NCI-H748 (cell line): ENCODE data around the gene ZNF700.
"Not testable (repeated sequence)": the region's sequence is repeated elsewhere in the genome, so short reads cannot be mapped to it uniquely, and the experiment has no call there.

Experiments used
- DNase-seq: peaks from one replicate; lab custom pipeline; 2025; ENCODE audit not compliant: unreplicated experiment; lab: John Stamatoyannopoulos, UW

The ZNF700 gene

DNA sequence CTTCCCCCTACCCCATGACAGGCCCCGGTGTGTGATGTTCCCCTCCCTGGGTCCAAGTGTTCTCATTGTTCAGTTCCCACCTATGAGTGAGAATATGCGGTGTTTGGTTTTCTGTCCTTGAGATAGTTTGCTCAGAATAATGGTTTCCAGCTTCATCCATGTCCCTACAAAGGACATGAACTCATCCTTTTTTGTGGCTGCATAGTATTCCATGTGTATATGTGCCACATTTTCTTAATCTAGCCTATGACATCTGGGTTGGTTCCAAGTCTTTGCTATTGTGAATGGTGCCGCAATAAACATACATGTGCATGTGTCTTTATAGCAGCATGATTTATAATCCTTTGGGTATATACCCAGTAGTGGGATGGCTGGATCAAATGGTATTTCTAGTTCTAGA lies 13.5 kb downstream of the ZNF700 start:
- not testable (repeated sequence) for DNase-seq

DNA sequence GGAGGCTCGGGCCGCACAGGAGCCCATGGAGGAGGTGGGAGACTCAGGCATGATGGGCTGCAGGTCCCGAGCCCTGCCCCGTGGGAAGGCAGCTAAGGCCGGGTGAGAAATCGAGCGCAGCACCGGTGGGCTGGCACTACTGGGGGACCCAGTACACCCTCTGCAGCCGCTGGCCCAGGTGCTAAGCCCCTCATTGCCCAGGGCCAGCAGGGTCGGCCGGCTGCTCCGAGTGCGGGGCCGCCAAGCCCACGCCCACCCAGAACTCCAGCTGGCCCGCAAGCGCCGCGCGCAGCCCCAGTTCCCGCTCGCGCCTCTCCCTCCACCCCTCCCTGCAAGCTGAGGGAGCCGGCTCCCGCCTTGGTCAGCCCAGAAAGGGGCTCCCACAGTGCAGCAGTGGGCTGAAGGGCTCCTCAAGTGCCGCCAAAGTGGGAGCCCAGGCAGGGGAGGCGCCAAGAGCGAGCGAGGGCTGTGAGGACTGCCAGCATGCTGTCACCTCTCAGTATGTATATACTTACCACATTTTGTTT lies 16.5 kb downstream of the ZNF700 start:
- DNase-seq: not testable (repeated sequence)

DNA sequence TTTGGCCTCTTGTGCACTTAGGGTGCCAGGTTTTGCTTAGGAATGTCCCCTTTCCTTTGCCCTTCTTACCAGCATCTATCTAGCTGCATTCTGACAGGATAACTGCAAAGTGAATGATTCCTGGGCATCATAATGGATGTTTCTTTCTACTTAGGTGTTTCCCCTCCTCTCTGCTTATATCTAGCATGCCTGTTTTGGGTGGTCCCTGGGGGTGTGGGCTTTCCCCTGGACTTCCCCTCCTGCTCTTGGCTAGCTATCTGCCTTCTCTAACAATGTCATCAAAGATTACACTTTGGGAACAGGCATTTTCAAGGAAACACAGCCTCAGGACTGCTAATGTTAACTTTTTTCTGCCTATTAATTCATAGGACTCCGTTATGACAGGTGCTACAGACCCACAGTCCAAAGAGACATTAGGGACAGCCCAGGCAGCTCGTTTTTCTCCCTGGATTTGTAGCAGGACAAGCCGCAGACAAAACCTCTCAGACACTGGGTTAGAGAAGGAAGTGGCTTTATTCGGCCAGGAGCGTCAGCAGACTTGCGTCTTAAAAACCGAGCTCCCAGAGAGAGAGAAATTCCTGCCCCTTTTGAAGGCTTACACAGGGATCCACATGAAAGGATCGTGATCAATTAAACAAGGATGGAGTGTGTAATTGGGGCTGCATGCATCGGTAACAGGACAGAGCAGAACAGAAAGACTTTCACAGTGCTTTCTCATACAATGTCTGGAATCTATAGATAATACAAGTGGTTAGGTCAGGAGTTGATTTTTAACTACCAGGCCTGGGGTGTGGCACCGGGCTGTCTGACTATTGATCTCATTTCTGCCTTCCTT lies 17.3 kb downstream of the ZNF700 start:
- DNase-seq: no peak

DNA sequence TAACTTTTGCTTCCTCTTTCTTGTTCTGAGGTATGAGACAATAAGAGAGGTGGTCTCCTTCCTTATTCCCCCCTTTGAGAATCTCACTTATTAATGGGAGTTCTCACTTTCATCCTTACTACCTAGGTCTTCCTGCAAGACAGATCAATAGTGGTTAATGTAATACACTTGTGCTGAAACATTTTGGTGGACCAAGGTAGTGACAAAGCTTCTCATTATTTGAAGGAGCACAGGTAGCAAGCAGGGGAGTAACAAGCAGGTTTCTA lies 17.9 kb downstream of the ZNF700 start:
- DNase-seq: no peak

DNA sequence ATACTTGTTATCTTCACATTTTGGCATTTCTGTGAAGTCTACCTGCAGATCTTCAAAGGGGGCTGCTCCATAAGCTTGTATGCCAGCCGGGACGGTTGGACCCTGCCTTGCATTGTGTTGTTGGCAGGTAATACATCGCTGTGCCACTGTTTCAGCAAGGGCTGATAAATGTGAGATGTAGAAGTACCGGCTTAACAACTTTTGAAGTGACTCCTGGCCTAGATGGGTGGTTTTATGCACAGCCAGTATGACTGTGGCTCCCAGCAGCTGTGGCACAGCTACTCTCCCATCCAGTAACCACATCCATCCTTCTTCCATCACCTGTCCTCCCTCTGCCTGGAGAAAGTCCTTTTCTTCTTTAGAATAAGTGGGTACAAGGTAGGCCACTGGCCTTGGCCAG lies 19.7 kb downstream of the ZNF700 start:
- no peak for DNase-seq

DNA sequence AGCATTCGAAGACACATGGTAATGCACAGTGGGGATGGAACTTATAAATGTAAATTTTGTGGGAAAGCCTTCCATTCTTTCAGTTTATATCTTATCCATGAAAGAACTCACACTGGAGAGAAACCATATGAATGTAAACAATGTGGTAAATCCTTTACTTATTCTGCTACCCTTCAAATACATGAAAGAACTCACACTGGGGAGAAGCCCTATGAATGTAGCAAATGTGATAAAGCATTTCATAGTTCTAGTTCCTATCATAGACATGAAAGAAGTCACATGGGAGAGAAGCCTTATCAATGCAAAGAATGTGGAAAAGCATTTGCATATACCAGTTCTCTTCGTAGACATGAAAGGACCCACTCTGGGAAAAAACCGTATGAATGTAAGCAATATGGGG lies 23.7 kb downstream of the ZNF700 start:
- no peak for DNase-seq

DNA sequence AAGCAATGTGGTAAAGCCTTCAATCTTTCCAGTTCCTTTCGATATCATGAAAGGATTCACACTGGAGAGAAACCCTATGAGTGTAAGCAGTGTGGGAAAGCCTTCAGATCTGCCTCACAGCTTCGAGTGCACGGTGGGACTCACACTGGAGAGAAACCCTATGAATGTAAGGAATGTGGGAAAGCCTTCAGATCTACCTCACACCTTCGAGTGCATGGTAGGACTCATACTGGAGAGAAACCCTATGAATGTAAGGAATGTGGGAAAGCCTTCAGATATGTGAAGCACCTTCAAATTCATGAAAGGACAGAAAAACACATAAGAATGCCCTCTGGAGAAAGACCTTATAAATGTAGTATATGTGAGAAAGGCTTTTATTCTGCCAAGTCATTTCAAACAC lies 24.3 kb downstream of the ZNF700 start:
- no peak for DNase-seq

DNA sequence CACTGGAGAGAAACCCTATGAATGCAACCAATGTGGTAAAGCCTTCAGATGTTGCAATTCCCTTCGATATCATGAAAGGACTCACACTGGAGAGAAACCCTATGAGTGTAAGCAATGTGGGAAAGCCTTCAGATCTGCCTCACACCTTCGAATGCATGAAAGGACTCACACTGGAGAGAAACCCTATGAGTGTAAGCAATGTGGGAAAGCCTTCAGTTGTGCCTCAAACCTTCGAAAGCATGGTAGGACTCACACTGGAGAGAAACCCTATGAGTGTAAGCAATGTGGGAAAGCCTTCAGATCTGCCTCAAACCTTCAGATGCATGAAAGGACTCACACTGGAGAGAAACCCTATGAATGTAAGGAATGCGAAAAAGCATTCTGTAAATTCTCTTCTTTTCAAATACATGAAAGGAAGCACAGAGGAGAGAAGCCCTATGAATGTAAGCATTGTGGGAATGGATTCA lies 24.7 kb downstream of the ZNF700 start:
- DNase-seq: not testable (repeated sequence)

DNA sequence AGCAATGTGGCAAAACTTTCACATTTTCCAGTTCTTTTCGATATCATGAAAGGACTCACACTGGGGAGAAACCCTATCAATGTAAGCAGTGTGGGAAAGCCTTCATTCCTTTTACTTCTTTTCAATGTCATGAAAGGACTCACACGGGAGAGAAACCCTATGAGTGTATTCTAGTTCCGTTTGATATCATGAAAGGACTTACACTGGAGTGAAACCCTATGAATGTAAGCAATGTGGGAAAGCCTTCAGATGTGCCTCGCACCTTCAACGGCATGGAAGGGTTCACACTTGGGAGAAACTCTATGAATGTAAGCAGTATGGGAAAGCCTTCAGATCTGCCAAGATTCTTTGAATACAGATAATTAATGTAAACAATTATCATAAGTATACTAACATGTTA lies 25.4 kb downstream of the ZNF700 start:
- no peak for DNase-seq

DNA sequence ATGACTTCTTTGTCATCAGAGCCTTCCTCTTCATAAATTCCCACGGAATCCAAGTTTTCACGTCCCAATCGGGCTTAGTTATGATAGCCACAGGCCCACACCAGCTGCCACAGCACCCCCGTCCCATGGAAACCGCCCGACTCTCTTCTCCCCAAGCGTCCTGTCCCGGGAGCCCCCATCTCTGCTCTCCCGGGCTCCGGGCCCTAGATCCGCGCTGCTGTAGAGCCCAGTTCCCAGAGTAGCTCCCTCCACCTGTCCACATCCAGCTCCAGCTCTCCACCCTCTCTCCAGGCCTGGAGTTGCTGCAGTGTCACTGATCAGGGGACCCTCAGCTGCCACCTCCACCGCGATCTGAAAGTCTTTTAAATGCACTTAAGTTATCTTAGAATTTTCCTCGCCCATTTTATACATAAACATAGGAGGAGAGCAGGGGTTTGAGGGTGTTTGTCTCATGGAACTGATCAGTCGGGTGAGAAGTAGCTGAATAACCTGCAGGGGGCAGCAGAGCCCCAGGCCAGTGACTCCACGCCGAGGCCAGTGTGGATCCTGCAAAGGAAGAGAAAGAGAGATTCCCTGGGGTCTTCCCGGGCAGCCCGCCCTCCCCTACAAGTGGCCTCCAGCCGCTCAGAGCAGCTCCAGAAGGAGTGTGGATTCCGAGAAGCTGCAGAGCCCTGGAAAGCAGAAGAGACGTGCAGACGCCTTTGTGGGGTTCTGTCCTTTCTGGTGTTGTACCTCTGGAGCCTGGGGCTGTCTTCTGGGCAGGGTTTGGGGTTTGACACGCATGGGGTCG lies 38.9 kb downstream of the ZNF700 start:
- peak; percentile 68 for DNase-seq

DNA sequence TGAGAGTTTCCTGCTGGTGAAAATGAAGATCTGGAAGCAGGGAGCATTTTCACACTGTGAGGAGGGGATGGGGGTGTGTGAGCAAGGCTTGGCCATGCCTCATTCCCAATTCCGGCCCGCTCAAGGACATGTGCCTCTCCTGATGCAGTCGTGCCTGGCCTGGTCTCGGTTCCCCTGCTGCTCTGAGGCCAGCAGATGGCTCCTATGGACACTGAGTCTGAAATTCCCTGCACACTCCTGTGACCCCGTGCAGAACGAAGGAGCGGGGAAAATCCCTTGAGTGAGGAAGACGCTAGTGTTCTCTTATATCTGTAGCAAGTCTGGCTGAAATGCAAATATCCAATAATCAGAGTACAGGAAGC lies 39.6 kb downstream of the ZNF700 start:
- DNase-seq: no peak

DNA sequence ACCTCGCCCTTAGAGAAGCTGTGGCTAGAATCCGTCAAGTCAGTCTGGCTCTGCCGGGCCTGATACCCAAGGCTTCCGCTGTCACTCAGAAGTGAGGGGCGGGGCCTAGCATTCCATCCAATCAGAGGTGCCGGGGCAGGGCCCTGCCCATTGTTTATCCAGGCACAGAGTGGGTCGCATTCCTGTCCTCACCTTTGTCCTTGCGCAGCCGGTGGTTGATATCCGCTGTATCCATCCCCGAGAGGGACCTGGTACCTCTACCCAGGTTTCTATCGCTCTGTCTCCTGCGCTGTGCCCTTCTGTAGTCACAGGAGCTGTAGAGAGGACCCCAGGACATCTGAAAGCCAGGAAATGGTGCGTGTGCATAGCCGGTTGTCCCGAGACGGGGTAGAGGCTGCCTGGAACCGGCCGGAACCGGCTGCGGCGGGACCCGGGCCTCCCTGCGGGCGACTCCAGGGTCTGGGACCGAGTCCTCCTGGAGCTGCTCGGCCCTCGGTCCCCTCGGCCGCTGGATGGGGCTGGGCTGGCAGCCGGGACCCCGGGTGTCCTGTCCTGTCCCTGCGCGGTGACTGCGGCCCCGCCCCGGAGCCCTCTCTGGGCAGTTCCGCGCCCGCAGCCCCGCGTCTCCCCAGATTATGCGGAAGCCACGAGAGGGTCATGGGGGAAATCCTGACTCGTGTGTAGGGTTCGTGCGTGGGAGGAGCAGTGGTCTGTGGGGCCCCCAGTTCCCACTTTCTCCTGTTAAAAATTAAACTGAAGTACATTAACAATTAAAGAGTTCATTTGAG lies 40.1 kb downstream of the ZNF700 start, which contains the start of gene ZNF763:
TSS of gene ZNF763 (plus strand) at position 183 of the 788 bp plus-strand sequence. CDS start at position 352, 169 bp downstream.
- DNase-seq: peak; percentile 81

DNA sequence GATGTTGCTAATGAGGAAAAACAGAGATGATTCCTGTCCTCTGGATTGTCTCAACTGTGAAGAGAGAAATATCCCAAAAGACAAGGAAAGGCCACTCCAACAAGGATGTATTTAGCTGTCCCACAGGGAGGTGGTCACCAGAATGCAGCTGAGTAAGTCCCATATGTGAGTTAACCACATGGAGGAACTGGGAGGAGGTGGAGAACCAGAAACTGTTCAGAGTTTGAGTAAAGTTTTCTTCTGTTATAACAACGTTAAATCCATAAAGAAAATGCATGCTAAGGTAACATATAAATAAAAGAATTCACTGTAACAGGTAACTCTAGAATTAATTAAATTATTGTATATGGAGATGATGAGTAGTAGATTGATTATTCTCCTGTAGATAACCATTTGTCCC lies 45.3 kb downstream of the ZNF700 start:
- DNase-seq: no peak

DNA sequence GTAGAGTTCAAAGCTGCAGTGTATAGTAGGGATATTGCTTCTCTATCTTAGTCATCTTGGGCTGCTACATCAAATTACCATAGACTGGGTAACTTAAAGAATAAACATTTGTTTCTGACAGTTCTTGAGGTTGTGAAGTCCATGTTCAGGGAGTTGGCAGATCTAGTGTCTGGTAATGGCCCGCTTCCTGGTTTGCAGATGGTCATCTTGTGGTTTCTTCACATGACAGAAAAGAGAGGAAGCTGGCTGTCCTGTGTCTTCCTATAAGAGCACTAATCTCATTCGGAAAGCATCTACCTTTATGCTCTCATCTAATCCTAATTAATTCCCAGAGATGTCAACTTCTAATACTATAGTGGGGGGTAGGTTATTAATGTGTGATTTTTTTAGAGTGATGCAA lies 46.1 kb downstream of the ZNF700 start:
- DNase-seq: no peak

DNA sequence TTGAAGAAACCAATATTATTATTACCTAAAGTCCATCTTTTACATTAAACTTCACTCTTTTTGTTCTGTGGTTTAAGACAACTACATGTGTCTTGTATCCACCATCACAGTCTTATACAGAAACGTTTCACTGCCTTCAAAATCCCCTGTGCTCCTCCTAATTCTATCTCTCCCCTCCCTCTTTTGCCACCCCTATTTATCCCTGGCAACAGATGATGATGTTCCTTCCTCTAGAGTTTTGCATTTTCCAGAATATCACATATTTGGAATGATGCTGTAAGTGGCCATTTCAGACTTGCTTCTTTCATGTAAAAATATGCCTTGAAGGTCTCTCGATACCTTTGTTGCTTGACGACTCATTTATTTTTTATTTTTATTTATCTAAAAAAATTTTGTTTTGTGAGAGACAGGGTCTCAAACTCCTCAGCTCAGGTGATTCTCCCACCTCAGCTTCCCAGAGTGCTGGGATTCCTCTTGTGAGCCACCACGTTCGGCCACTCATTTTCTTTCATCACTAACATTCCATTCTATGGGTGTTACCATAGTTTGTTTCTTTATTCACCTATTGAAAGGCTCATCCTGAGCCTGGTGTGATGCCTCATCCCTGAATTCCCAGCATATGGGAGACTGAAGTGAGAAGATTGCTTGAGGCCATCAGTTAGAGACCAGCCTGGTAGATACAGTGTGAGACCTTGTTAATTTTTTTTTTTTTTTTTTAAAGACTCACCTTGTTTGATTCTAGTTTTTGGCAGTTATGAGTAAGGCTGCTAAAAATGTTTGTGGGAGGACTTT lies 48.3 kb downstream of the ZNF700 start:
- DNase-seq: no peak

DNA sequence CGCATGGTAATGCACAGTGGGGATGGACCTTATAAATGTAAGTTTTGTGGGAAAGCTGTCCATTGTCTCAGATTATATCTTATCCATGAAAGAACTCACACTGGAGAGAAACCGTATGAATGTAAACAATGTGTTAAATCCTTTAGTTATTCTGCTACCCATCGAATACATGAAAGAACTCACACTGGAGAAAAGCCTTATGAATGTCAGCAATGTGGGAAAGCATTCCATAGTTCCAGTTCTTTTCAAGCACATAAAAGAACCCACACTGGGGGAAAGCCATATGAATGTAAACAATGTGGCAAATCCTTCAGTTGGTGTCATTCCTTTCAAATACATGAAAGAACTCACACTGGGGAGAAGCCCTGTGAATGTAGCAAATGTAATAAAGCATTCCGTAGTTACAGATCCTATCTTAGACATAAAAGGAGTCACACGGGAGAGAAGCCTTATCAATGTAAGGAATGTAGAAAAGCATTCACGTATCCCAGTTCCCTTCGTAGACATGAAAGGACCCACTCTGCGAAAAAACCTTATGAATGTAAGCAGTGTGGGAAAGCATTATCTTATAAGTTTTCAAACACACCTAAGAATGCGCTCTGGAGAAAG lies 53.7 kb downstream of the ZNF700 start:
- DNase-seq: no peak

DNA sequence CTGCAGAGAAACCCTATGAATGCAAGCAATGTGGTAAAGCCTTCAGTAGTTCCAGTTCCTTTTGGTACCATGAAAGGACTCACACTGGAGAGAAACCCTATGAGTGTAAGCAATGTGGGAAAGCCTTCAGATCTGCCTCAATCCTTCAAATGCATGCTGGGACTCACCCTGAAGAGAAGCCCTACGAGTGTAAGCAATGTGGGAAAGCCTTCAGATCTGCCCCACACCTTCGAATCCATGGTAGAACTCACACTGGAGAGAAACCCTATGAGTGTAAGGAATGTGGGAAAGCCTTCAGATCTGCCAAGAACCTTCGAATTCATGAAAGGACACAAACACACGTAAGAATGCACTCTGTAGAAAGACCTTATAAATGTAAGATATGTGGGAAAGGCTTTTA lies 54.6 kb downstream of the ZNF700 start:
- no peak for DNase-seq

DNA sequence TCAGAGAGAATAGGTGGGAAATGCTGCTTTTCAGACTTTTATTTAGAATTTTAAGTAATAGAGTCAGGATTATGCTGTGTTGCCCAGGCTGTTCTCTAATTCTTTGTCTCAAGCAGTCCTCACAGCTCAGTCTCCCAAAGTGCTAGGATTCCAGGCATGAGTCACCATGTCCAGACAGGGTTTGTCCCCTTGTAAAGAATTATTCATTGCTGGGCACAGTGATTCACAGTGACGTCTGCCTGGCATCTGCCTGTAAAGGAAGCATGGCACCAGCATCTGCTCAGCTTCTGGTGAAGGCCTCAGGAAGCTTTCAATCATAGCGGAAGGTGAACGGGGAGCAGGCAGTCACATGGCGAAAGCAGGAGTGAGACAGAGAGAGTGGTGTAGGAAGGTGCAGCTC lies 57.6 kb downstream of the ZNF700 start:
- no peak for DNase-seq

DNA sequence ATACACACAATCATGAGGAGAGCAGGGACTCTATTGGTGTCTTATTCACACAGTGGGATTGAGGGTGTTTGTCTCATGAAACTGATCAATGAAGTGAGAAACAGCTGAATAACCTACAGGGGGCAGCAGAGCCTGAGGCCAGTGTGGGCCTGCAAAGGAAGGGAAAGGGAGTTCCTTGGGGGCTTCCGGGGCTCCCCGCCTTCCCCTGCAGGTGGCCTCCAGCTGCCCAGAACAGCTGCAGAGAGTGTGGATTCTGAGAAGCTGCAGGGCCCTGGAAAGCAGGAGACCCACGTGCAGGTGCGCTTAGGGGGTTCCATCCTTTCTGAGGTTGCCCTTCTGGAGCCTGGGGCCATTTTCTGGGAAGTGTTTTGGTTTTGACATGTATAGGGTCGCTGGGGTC lies 60.1 kb downstream of the ZNF700 start:
- DNase-seq: no peak

DNA sequence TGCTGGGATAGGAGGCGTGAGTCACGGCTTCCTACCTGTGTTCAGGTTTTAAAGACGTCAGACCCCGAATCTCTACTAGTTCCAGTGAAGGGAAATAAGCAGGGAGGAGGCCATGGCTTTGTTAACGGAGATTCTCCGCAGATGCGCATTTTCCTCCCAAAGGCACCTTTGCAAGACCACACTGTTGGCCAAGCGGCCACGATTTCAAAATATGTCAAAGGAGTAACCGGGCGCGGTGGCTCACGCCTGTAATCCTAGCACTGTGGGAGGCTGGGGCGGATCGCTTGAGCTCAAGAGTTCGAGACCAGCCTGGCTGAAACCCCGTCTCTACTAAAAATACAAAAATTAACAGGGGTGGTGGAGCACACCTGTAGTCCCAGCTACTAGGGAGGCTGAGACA lies 61.8 kb downstream of the ZNF700 start:
- DNase-seq: no peak
